ENCODE measurements around the gene FXN.
A peak's percentile ranks its signal among the peaks of the same experiment; 100 is the strongest.

Gene FXN

GRCh38 chr9:69121155-69122081 is 85.9 kb downstream of the FXN start:
- Histone ChIP-seq H3K27ac (no peak overlapping the region), H2AFZ (ENCODE audit: low read depth) (peak overlapping the region; percentile 73), H4K20me1 (ENCODE audit: insufficient read depth) (no peaks in the 10 kb centered on the region), H3K27me3 (ENCODE audit: insufficient read depth, low read depth) (no peaks in the 10 kb centered on the region), H3K36me3 (ENCODE audit: insufficient read depth) (no peaks in the 10 kb centered on the region), H3K79me2 (ENCODE audit: insufficient read depth, low read depth) (no peaks in the 10 kb centered on the region), H3K9ac (peak overlapping the region; percentile 8; the same call in 1 of the 2 replicates), H3K4me1 (ENCODE audit: low read depth, poor library complexity, severe bottlenecking) (peaks cover 8% of the 10 kb centered on the region), H3K4me2 (peak overlapping the region; percentile 65), H3K4me3 (IDR thresholded peaks at IDR 0.05; ENCODE audit: insufficient read depth, low read depth, low read length) (no peak overlapping the region)
- TF ChIP-seq CTCF (conservative IDR thresholded peaks at IDR 0.05; ENCODE audit: low read depth, low read length), result no peak

DNA sequence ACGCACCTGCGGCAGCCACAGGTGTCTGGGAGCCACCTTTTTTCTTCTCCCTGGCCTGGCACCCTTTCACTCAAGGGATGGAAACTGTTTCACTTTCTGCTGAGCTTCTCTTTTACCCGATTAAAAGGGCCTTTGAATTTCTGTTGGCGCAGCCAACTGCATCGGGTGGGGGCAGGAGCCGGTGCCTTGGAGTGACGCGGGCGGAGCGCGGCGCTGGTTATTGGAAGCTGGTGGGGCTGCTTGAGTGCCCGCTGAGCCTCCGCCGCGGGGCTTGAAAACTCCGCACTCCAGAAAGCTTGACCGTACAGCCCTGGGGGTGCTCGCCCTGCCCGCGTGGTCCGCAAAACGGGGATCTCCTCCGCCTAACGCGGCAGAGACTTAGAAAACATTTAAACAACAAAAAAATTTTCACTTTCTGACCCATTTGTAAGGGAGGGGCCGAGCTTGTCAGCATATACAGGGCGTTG is 86.6 kb downstream of the FXN start:
- no peaks in the 10 kb centered on the region for H4K20me1 ChIP-seq (ENCODE audit: insufficient read depth)
- no peak for TF ChIP-seq CTCF (conservative IDR thresholded peaks at IDR 0.05; ENCODE audit: low read depth, low read length)
- peaks cover 8% of the 10 kb centered on the region for H3K4me1 ChIP-seq (ENCODE audit: low read depth, poor library complexity, severe bottlenecking)
- no peaks in the 10 kb centered on the region for H3K36me3 ChIP-seq (ENCODE audit: insufficient read depth)
- H2AFZ ChIP-seq (ENCODE audit: low read depth), result peak overlapping the region; percentile 73
- peak overlapping the region; percentile 65 for H3K4me2 ChIP-seq
- H3K4me3 ChIP-seq (IDR thresholded peaks at IDR 0.05; ENCODE audit: insufficient read depth, low read depth, low read length), result no peak overlapping the region
- no peaks in the 10 kb centered on the region for H3K79me2 ChIP-seq (ENCODE audit: insufficient read depth, low read depth)
- H3K27me3 ChIP-seq (ENCODE audit: insufficient read depth, low read depth), result no peaks in the 10 kb centered on the region
- peak overlapping the region; percentile 8; the same call in 1 of the 2 replicates for H3K9ac ChIP-seq
- no peak overlapping the region for H3K27ac ChIP-seq

- Histone ChIP-seq H3K79me2 (ENCODE audit: insufficient read depth, low read depth) (no peaks in the 10 kb centered on the region), H4K20me1 (ENCODE audit: insufficient read depth) (no peaks in the 10 kb centered on the region), H3K4me2 (peak overlapping the region; percentile 65), H3K27ac (no peak overlapping the region), H3K9ac (peak overlapping the region; percentile 8; the same call in 1 of the 2 replicates), H2AFZ (ENCODE audit: low read depth) (peak overlapping the region; percentile 73), H3K27me3 (ENCODE audit: insufficient read depth, low read depth) (no peaks in the 10 kb centered on the region), H3K4me3 (IDR thresholded peaks at IDR 0.05; ENCODE audit: insufficient read depth, low read depth, low read length) (no peak overlapping the region), H3K4me1 (ENCODE audit: low read depth, poor library complexity, severe bottlenecking) (peaks cover 8% of the 10 kb centered on the region), H3K36me3 (ENCODE audit: insufficient read depth) (no peaks in the 10 kb centered on the region)
- no peak for TF ChIP-seq CTCF (conservative IDR thresholded peaks at IDR 0.05; ENCODE audit: low read depth, low read length)
Observed at GRCh38 chr9:69122549-69123141, 87.1 kb downstream of the FXN start.

GRCh38 chr9:69130456-69131441 is 95.2 kb downstream of the FXN start:
- no peak overlapping the region for H3K27ac ChIP-seq
- no peaks in the 10 kb centered on the region for H4K20me1 ChIP-seq (ENCODE audit: insufficient read depth)
- H3K79me2 ChIP-seq (ENCODE audit: insufficient read depth, low read depth), result no peaks in the 10 kb centered on the region
- no peak overlapping the region for H3K9ac ChIP-seq
- no peak overlapping the region for H3K4me3 ChIP-seq (IDR thresholded peaks at IDR 0.05; ENCODE audit: insufficient read depth, low read depth, low read length)
- no peak for TF ChIP-seq CTCF (conservative IDR thresholded peaks at IDR 0.05; ENCODE audit: low read depth, low read length)
- no peaks in the 10 kb centered on the region for H3K36me3 ChIP-seq (ENCODE audit: insufficient read depth)
- no peaks in the 10 kb centered on the region for H3K4me1 ChIP-seq (ENCODE audit: low read depth, poor library complexity, severe bottlenecking)
- no peak overlapping the region for H2AFZ ChIP-seq (ENCODE audit: low read depth)
- no peaks in the 10 kb centered on the region for H3K27me3 ChIP-seq (ENCODE audit: insufficient read depth, low read depth)
- no peak overlapping the region for H3K4me2 ChIP-seq
